Nephron progenitor cell (in vitro differentiated cells): ENCODE measurements around the gene EARS2.

ENCODE experiments used
- DNase-seq: peaks from one replicate; pipeline ENCODE4 v3.0.0; 2021
- H3K27ac Mint-ChIP-seq: 2 replicates; pipeline ENCODE4 v1.8.0; 2021; ENCODE audit warnings: mild to moderate bottlenecking, moderate library complexity, mixed read lengths
- H3K27me3 Mint-ChIP-seq: 2 replicates; pipeline ENCODE4 v1.8.0; 2021; ENCODE audit warnings: mild to moderate bottlenecking, low read depth, mixed read lengths; ENCODE audit not compliant: poor library complexity
- H3K36me3 Mint-ChIP-seq: 2 replicates; pipeline ENCODE4 v1.8.0; 2021; ENCODE audit warnings: low read depth, mixed read lengths
- H3K4me1 Mint-ChIP-seq: 2 replicates; pipeline ENCODE4 v1.8.0; 2021; ENCODE audit warnings: mixed read lengths
- H3K4me3 Mint-ChIP-seq: 2 replicates; pipeline ENCODE4 v1.8.0; 2021; ENCODE audit warnings: mild to moderate bottlenecking, moderate library complexity, mixed read lengths
- H3K9me3 Mint-ChIP-seq: 2 replicates; pipeline ENCODE4 v1.8.0; 2021; ENCODE audit warnings: mild to moderate bottlenecking, moderate library complexity, mixed read lengths
- CTCF ChIP-seq: fragments of 200-600 bp; sonication (generic); IDR thresholded peaks from 2 replicates; pipeline ENCODE4 v1.5.0; 2021; ENCODE audit warnings: antibody characterized with exemption

Gene EARS2

GRCh38 chr16:23509782-23510163 is 47.4 kb downstream of the EARS2 start:
- DNase-seq, result peak; percentile 22
- Mint-ChIP-seq H3K36me3 (peaks cover 32% of the 10 kb centered on the region), H3K4me1 (peaks cover 44% of the 10 kb centered on the region), H3K27me3 (no peaks in the 10 kb centered on the region), H3K27ac (no peak overlapping the region), H3K4me3 (peak overlapping the region; percentile 91), H3K9me3 (no peaks in the 10 kb centered on the region)
- TF ChIP-seq CTCF, result no peak

GRCh38 chr16:23509441-23509754 is 47.8 kb downstream of the EARS2 start:
- Mint-ChIP-seq H3K27me3 (no peaks in the 10 kb centered on the region), H3K9me3 (no peaks in the 10 kb centered on the region), H3K4me1 (peaks cover 48% of the 10 kb centered on the region), H3K27ac (no peak overlapping the region), H3K4me3 (peak overlapping the region; percentile 91), H3K36me3 (peaks cover 28% of the 10 kb centered on the region)
- DNase-seq, result no peak
- no peak for TF ChIP-seq CTCF

- Mint-ChIP-seq H3K27ac (peak overlapping the region; percentile 52), H3K9me3 (no peaks in the 10 kb centered on the region), H3K4me1 (peaks cover 52% of the 10 kb centered on the region), H3K36me3 (peaks cover 23% of the 10 kb centered on the region), H3K27me3 (no peaks in the 10 kb centered on the region), H3K4me3 (peak overlapping the region; percentile 91)
- DNase-seq, result peak; percentile 24
- TF ChIP-seq CTCF, result no peak
Observed at GRCh38 chr16:23508589-23509440, 48.3 kb downstream of the EARS2 start.

- Mint-ChIP-seq H3K4me3 (peak overlapping the region; percentile 43), H3K27ac (peak overlapping the region; percentile 85), H3K9me3 (no peaks in the 10 kb centered on the region)
Observed at GRCh38 chr16:23506606-23506994, 50.5 kb downstream of the EARS2 start.

GRCh38 chr16:23505671-23506605 is 51.2 kb downstream of the EARS2 start:
- Mint-ChIP-seq H3K36me3 (peaks cover 17% of the 10 kb centered on the region), H3K9me3 (no peaks in the 10 kb centered on the region), H3K4me1 (peaks cover 52% of the 10 kb centered on the region), H3K4me3 (peak overlapping the region; percentile 40), H3K27ac (peak overlapping the region; percentile 72), H3K27me3 (no peaks in the 10 kb centered on the region)
- no peak for DNase-seq
- TF ChIP-seq CTCF, result no peak

More at GRCh38 chr16:23506606-23506994, 50.5 kb downstream of the EARS2 start:
- TF ChIP-seq CTCF, result no peak
- H3K36me3 Mint-ChIP-seq, result peaks cover 17% of the 10 kb centered on the region
- no peaks in the 10 kb centered on the region for H3K27me3 Mint-ChIP-seq
- H3K4me1 Mint-ChIP-seq, result peaks cover 52% of the 10 kb centered on the region
- no peak for DNase-seq
